GM19467 (cell line): ENCODE results near the gene CRACR2B.

Source experiments
- ATAC-seq: cut with Tn5 transposase; IDR thresholded peaks from one replicate; pipeline ENCODE4 v1.9.1; 2021; ENCODE audit warnings: mild to moderate bottlenecking, moderate library complexity; ENCODE audit not compliant: unreplicated experiment

The CRACR2B gene

GRCh38 chr11:827897-828192 is at the start of gene CRACR2B:
Gene CRACR2B (plus strand): TSS chr11:827919. CDS start chr11:828608, 689 bp downstream.
- no peak for ATAC-seq

- ATAC-seq: no peak
Observed at GRCh38 chr11:778976-779954, 48.5 kb upstream of the CRACR2B start.

GRCh38 chr11:779955-780532 is 47.7 kb upstream of the CRACR2B start:
- no peak for ATAC-seq

- ATAC-seq: no peak
Observed at GRCh38 chr11:782264-783174, 45.2 kb upstream of the CRACR2B start.

- ATAC-seq: no peak
Observed at GRCh38 chr11:783581-784015, 44.1 kb upstream of the CRACR2B start.

GRCh38 chr11:786235-787083 is 41.3 kb upstream of the CRACR2B start:
- no peak for ATAC-seq

GRCh38 chr11:787084-787675 is 40.5 kb upstream of the CRACR2B start:
- ATAC-seq: no peak

- no peak for ATAC-seq
Observed at GRCh38 chr11:788009-788640, 39.6 kb upstream of the CRACR2B start.

- ATAC-seq: no peak
Observed at GRCh38 chr11:788953-789940, 38.5 kb upstream of the CRACR2B start.

- ATAC-seq: no peak
Observed at GRCh38 chr11:789943-790342, 37.8 kb upstream of the CRACR2B start, which contains the start of gene CEND1. Gene CEND1 (minus strand): TSS chr11:790090. CDS start chr11:788576, 1,514 bp downstream.

- ATAC-seq: no peak
Observed at GRCh38 chr11:790721-791564, 36.8 kb upstream of the CRACR2B start.

GRCh38 chr11:791658-792534 is 35.8 kb upstream of the CRACR2B start:
- ATAC-seq: no peak

- no peak for ATAC-seq
Observed at GRCh38 chr11:792535-792821, 35.2 kb upstream of the CRACR2B start.

- no peak for ATAC-seq
Observed at GRCh38 chr11:792873-793272, 34.8 kb upstream of the CRACR2B start.

GRCh38 chr11:793556-793955 is 34.2 kb upstream of the CRACR2B start:
- ATAC-seq: no peak

- ATAC-seq: no peak
Observed at GRCh38 chr11:794013-794765, 33.5 kb upstream of the CRACR2B start.
